Measurements from ENCODE around the gene KRTAP10-1. TPM values are rescaled to one million over a fixed set of nuclear protein-coding genes. Genes with fewer than 3 reads are reported as not detected.

KRTAP10-1 gene
- total RNA-seq, 1 experiment from 2014 or later, result not detected

- TF ChIP-seq CTCF (IDR thresholded peaks at IDR 0.05; ENCODE audit: unreplicated experiment), result no peak
- Mint-ChIP-seq H3K4me3 (ENCODE audit: unreplicated experiment) (no peak overlapping the region), H3K36me3 (ENCODE audit: insufficient read depth, unreplicated experiment) (no peaks in the 10 kb centered on the region), H3K4me1 (ENCODE audit: insufficient read depth, unreplicated experiment) (peaks cover 6% of the 10 kb centered on the region), H3K27ac (ENCODE audit: low read depth, unreplicated experiment) (no peak overlapping the region), H3K27me3 (ENCODE audit: insufficient read depth, unreplicated experiment) (peaks cover 23% of the 10 kb centered on the region), H3K9me3 (ENCODE audit: unreplicated experiment) (no peaks in the 10 kb centered on the region)
- DNase-seq (ENCODE audit: unreplicated experiment), result no peak
- ChIA-PET POLR2A (no interaction called here), CTCF (no interaction called here)
- intact Hi-C loops (cut with micrococcal nuclease), result no loop called here
- BruUV-seq (replicated peaks), result no TSS peak
Measured at GRCh38 chr21:44508426-44508710, 31.6 kb downstream of the KRTAP10-1 start.

- Mint-ChIP-seq H3K27ac (ENCODE audit: low read depth, unreplicated experiment) (no peak overlapping the region), H3K4me1 (ENCODE audit: insufficient read depth, unreplicated experiment) (peaks cover 6% of the 10 kb centered on the region), H3K27me3 (ENCODE audit: insufficient read depth, unreplicated experiment) (peaks cover 23% of the 10 kb centered on the region), H3K4me3 (ENCODE audit: unreplicated experiment) (no peak overlapping the region), H3K9me3 (ENCODE audit: unreplicated experiment) (no peaks in the 10 kb centered on the region), H3K36me3 (ENCODE audit: insufficient read depth, unreplicated experiment) (no peaks in the 10 kb centered on the region)
- BruUV-seq (replicated peaks), result no TSS peak
- no peak for DNase-seq (ENCODE audit: unreplicated experiment)
- no peak for TF ChIP-seq CTCF (IDR thresholded peaks at IDR 0.05; ENCODE audit: unreplicated experiment)
- intact Hi-C loops (cut with micrococcal nuclease), result no loop called here
- ChIA-PET POLR2A (no interaction called here), CTCF (interaction anchor here (1.7 kb wide), 1 partner anchor 235 kb away, joined by 4 read pairs; no protein-coding TSS in a partner anchor)
Measured at GRCh38 chr21:44507673-44508425, 32.1 kb downstream of the KRTAP10-1 start.

- Mint-ChIP-seq H3K4me3 (ENCODE audit: unreplicated experiment) (no peak overlapping the region), H3K9me3 (ENCODE audit: unreplicated experiment) (no peaks in the 10 kb centered on the region), H3K36me3 (ENCODE audit: insufficient read depth, unreplicated experiment) (no peaks in the 10 kb centered on the region), H3K4me1 (ENCODE audit: insufficient read depth, unreplicated experiment) (peaks cover 6% of the 10 kb centered on the region), H3K27me3 (ENCODE audit: insufficient read depth, unreplicated experiment) (peaks cover 17% of the 10 kb centered on the region), H3K27ac (ENCODE audit: low read depth, unreplicated experiment) (no peak overlapping the region)
- ChIA-PET CTCF (interaction anchor here (0.6 to 1.7 kb wide), 3 partner anchors 236 to 294 kb away, joined by 3 to 5 read pairs (median 4); no protein-coding TSS in a partner anchor), POLR2A (no interaction called here)
- TF ChIP-seq CTCF (IDR thresholded peaks at IDR 0.05; ENCODE audit: unreplicated experiment), result no peak
- intact Hi-C loops (cut with micrococcal nuclease), result no loop called here
- BruUV-seq (replicated peaks), result no TSS peak
- no peak for DNase-seq (ENCODE audit: unreplicated experiment)
Measured at GRCh38 chr21:44506279-44507255, 33.4 kb downstream of the KRTAP10-1 start.

GRCh38 chr21:44505673-44506278 lies 34.2 kb downstream of the KRTAP10-1 start:
- Mint-ChIP-seq H3K9me3 (ENCODE audit: unreplicated experiment) (no peaks in the 10 kb centered on the region), H3K4me1 (ENCODE audit: insufficient read depth, unreplicated experiment) (peaks cover 6% of the 10 kb centered on the region), H3K4me3 (ENCODE audit: unreplicated experiment) (no peak overlapping the region), H3K27ac (ENCODE audit: low read depth, unreplicated experiment) (no peak overlapping the region), H3K27me3 (ENCODE audit: insufficient read depth, unreplicated experiment) (peaks cover 11% of the 10 kb centered on the region), H3K36me3 (ENCODE audit: insufficient read depth, unreplicated experiment) (no peaks in the 10 kb centered on the region)
- intact Hi-C loops (cut with micrococcal nuclease), result no loop called here
- POLR2A ChIA-PET, result no interaction called here
- no peak for DNase-seq (ENCODE audit: unreplicated experiment)
- CTCF ChIA-PET, result interaction anchor here (0.6 to 1.7 kb wide), 4 partner anchors 190 to 295 kb away, joined by 3 to 5 read pairs (median 4); no protein-coding TSS in a partner anchor
- no peak for TF ChIP-seq CTCF (IDR thresholded peaks at IDR 0.05; ENCODE audit: unreplicated experiment)
- BruUV-seq (replicated peaks), result no TSS peak

Data from MCF 10A (cell line).